HEK293T (cell line): ENCODE measurements around the gene CRISP1.
"Not testable (repeated sequence)": the region's sequence is repeated elsewhere in the genome, so short reads cannot be mapped to it uniquely, and the experiment has no call there.

Experiments used
- CTCF ChIA-PET: fragments of 350-600 bp; formaldehyde crosslinking; extraction: SDS; loops from one replicate; lab custom pipeline; 2021; ENCODE audit warnings: antibody characterized with exemption, inconsistent platforms; lab: Yijun Ruan, JAX
- POLR2A ChIA-PET: fragments of 350-600 bp; formaldehyde crosslinking; extraction: SDS; loops from one replicate; lab custom pipeline; 2020; ENCODE audit warnings: antibody characterized with exemption, inconsistent platforms; lab: Yijun Ruan, JAX
- DNase-seq: peaks from one replicate; pipeline ENCODE4 v3.0.0; 2012; ENCODE audit warnings: mixed read lengths; ENCODE audit errors: extremely low spot score
- ARNT ChIP-seq: fragments of 450-650 bp; IDR thresholded peaks from 2 replicates; pipeline ENCODE4 v1.6.1; 2017; ENCODE audit warnings: mild to moderate bottlenecking
- BHLHE40 ChIP-seq: fragments of 450-650 bp; IDR thresholded peaks from 2 replicates; pipeline ENCODE4 v1.6.1; 2016; ENCODE audit warnings: mild to moderate bottlenecking, moderate library complexity, borderline replicate concordance
- CTBP1 ChIP-seq: fragments of 450-650 bp; IDR thresholded peaks from 2 replicates; pipeline ENCODE4 v1.6.1; 2016; ENCODE audit warnings: borderline replicate concordance
- ELF4 ChIP-seq: fragments of 450-650 bp; IDR thresholded peaks from 2 replicates; pipeline ENCODE4 v1.6.1; 2017; ENCODE audit warnings: antibody characterized with exemption
- FOXA1 ChIP-seq: fragments of 450-650 bp; IDR thresholded peaks from 2 replicates; pipeline ENCODE4 v1.6.1; 2016; ENCODE audit warnings: mild to moderate bottlenecking
- FOXK2 ChIP-seq: fragments of 450-650 bp; IDR thresholded peaks from 2 replicates; pipeline ENCODE4 v1.6.1; 2016; ENCODE audit warnings: mild to moderate bottlenecking
- FOXM1 ChIP-seq: fragments of 450-650 bp; IDR thresholded peaks from 2 replicates; pipeline ENCODE4 v1.6.1; 2017; ENCODE audit warnings: mild to moderate bottlenecking, borderline replicate concordance
- HDGF ChIP-seq: fragments of 450-650 bp; IDR thresholded peaks from 2 replicates; pipeline ENCODE4 v1.6.1; 2017; ENCODE audit warnings: antibody characterized with exemption, borderline replicate concordance
- L3MBTL2 ChIP-seq: fragments of 450-650 bp; conservative IDR thresholded peaks from 2 replicates; pipeline ENCODE4 v1.6.1; 2016; ENCODE audit warnings: mild to moderate bottlenecking
- LEF1 ChIP-seq: fragments of 450-650 bp; IDR thresholded peaks from 2 replicates; pipeline ENCODE4 v1.6.1; 2017; ENCODE audit warnings: mild to moderate bottlenecking, borderline replicate concordance
- NFRKB ChIP-seq: fragments of 450-650 bp; IDR thresholded peaks from 2 replicates; pipeline ENCODE4 v1.6.1; 2016; ENCODE audit warnings: mild to moderate bottlenecking, moderate library complexity
- SP1 ChIP-seq: fragments of 450-650 bp; IDR thresholded peaks from 2 replicates; pipeline ENCODE4 v1.6.1; 2017
- SUZ12 ChIP-seq: fragments of 450-650 bp; IDR thresholded peaks from 2 replicates; pipeline ENCODE4 v1.6.1; 2016; ENCODE audit warnings: mild to moderate bottlenecking
- TARDBP ChIP-seq: fragments of 450-650 bp; IDR thresholded peaks from 2 replicates; pipeline ENCODE4 v1.6.1; 2016
- ZNF384 ChIP-seq: fragments of 450-650 bp; IDR thresholded peaks from 2 replicates; pipeline ENCODE4 v1.6.1; 2016
- TF ChIP-seq, protein P1 (sequence below): fragments of 450-650 bp; IDR thresholded peaks from 2 replicates; pipeline ENCODE4 v1.6.1; 2016

CRISP1 gene

DNA sequence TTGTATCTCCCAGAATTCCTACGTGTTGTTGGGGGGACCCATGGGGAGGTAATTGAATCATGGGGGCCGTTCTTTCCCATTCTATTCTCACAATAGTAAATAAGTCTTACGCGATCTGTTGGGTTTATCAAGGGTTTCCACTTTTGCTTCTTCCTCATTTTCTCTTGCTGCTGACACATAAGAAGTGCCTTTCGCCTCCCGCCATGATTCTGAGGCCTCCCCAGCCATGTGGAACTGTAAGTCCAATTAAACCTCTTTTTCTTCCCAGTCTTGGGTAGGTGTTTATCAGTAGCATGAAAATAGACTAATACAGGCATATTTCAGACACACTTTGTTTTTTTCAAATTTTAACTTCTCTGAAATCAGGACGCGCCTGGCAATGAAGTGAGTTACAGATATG, 64.8 kb downstream of the CRISP1 start:
- TF ChIP-seq FOXA1 (no peak), FOXM1 (no peak), LEF1 (no peak), ZNF384 (no peak), L3MBTL2 (no peak), NFRKB (no peak), SP1 (no peak), TARDBP (no peak), BHLHE40 (no peak), FOXK2 (no peak), ARNT (no peak), SUZ12 (no peak), ELF4 (no peak), HDGF (no peak)
- ChIA-PET POLR2A (no interaction called here), CTCF (no interaction called here)
- DNase-seq: no peak

- POLR2A ChIA-PET: no interaction called here
- DNase-seq: no peak
- no peak for TF ChIP-seq BHLHE40
- TF ChIP-seq TARDBP: no peak
- TF ChIP-seq SP1: no peak
- TF ChIP-seq, protein P1, sequence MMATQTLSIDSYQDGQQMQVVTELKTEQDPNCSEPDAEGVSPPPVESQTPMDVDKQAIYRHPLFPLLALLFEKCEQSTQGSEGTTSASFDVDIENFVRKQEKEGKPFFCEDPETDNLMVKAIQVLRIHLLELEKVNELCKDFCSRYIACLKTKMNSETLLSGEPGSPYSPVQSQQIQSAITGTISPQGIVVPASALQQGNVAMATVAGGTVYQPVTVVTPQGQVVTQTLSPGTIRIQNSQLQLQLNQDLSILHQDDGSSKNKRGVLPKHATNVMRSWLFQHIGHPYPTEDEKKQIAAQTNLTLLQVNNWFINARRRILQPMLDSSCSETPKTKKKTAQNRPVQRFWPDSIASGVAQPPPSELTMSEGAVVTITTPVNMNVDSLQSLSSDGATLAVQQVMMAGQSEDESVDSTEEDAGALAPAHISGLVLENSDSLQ: no peak
- TF ChIP-seq HDGF: no peak
- no peak for TF ChIP-seq L3MBTL2
- TF ChIP-seq ELF4: no peak
- no peak for TF ChIP-seq SUZ12
- CTCF ChIA-PET: no interaction called here
Measured at GRCh38 chr6:49799090-49799489, 67.2 kb downstream of the CRISP1 start.

GRCh38 chr6:49796842-49797455, 69.4 kb downstream of the CRISP1 start:
- POLR2A ChIA-PET, DNase-seq, CTCF ChIA-PET: not testable (repeated sequence)

DNA sequence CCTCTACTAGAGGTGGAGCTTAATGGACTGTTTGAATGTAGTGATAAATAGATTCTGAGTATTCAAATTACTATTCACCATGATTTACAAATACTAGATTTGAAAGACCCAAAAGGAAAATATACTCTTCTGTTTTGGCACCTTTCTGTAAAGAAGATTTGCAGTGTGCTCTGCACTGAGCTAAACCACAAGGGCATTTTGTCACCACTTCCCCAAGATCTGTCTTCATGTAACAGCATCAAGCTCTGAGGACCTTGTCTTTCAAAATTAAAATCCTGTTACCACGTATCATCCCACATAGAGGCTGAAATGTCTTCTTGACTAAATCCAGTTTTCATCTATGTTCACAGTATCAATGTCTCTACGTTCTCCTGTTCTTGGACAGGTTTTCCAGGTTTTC, 76.0 kb downstream of the CRISP1 start:
- no peak for DNase-seq
- CTCF ChIA-PET: no interaction called here
- TF ChIP-seq FOXM1 (no peak), HDGF (no peak), BHLHE40 (no peak), CTBP1 (no peak), L3MBTL2 (no peak), LEF1 (no peak), TARDBP (no peak), ELF4 (no peak), SP1 (no peak)
- POLR2A ChIA-PET: no interaction called here

- ChIA-PET CTCF (no interaction called here), POLR2A (no interaction called here)
- DNase-seq: peak; percentile 35
- TF ChIP-seq HDGF: no peak
- TF ChIP-seq, protein P1: peak; percentile 93
- no peak for TF ChIP-seq ZNF384
Measured at GRCh38 chr6:49787176-49787575, 79.2 kb downstream of the CRISP1 start, which contains the start of gene PGK2. TSS of gene PGK2 (minus strand) at chr6:49787285. CDS start at chr6:49787187, 98 bp downstream.

GRCh38 chr6:49784272-49784671, 82.1 kb downstream of the CRISP1 start:
- ChIA-PET CTCF (no interaction called here), POLR2A (no interaction called here)
- DNase-seq: no peak
- no peak for TF ChIP-seq ARNT
- TF ChIP-seq HDGF: no peak
- TF ChIP-seq SUZ12: no peak
- TF ChIP-seq, protein P1: no peak
- no peak for TF ChIP-seq CTBP1
- no peak for TF ChIP-seq ZNF384
- TF ChIP-seq FOXA1: no peak
- TF ChIP-seq L3MBTL2: no peak
- no peak for TF ChIP-seq FOXK2
- no peak for TF ChIP-seq BHLHE40
- no peak for TF ChIP-seq SP1
- no peak for TF ChIP-seq TARDBP
- TF ChIP-seq LEF1: no peak
- TF ChIP-seq ELF4: no peak
